AML-193 (cell line): ENCODE results near the gene ADAMTS3.
A peak's percentile ranks its signal among the peaks of the same experiment; 100 is the strongest.

ENCODE experiments used
- DNase-seq, 2 experiments: peaks; one replicate each; lab custom pipeline; 2025; lab: John Stamatoyannopoulos, UW

The ADAMTS3 gene

GRCh38 chr4:72295966-72296557, 273.0 kb downstream of the ADAMTS3 start:
- DNase-seq = peak; percentile 21 to 38

GRCh38 chr4:72290737-72291136, 278.3 kb downstream of the ADAMTS3 start:
- DNase-seq = no peak

DNA sequence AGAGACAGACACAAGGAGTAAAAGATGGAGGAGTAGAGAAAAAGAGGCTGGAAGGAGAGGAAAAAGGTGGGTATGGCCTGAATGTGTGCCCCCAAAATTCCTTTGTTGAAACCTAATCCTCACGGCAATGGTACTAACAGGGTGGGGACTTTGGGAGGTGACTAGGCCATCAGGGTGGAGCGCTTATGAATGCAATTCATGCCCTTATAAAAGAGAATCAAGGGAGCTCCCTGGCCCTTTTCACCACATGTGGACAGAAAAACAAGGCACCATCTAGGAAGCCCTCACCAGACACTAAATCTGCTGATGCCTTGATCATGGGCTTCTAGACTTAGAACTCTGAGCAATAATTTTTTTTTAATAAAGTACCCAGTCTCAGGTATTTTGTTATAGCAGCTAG, 282.1 kb downstream of the ADAMTS3 start:
- no peak for DNase-seq

DNA sequence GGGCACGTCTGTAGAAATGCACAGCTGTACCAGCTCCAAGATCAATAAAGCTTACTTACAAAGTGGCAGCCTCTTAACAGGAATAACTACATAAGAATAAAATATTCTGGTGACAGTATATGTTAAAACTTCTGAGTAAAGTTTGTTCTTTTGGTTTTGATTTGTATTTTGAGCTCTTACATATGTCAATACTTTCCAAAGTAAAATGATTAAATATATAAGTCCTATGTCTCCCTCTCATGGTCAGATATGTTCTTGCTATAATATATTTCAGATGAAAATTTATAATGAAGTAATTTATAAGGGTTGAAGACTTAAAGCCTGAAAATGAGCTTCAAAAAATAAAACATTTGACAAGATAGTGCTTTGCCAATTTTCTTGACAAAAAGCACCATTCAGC, 282.8 kb downstream of the ADAMTS3 start:
- no peak for DNase-seq

DNA sequence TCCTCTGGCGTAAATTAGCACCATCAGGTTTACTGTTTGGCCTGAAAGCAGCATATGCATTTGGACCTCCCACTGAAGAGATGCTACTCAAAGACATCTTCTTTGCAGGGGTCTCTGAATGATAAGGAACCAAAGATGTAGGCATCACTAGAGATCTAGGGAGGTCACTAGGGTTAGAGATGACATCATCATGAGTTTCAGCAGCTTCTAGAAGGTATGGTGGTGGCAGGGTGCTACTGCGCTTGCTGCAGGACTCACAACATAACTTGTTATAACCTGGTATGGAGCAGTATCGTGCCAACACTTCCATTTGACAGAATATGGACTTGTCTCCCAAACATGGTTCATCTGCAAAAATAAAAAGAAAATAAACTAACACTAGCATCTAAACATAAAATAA, 285.7 kb downstream of the ADAMTS3 start:
- no peak for DNase-seq

GRCh38 chr4:72280252-72280651, 288.8 kb downstream of the ADAMTS3 start:
- no peak for DNase-seq

DNA sequence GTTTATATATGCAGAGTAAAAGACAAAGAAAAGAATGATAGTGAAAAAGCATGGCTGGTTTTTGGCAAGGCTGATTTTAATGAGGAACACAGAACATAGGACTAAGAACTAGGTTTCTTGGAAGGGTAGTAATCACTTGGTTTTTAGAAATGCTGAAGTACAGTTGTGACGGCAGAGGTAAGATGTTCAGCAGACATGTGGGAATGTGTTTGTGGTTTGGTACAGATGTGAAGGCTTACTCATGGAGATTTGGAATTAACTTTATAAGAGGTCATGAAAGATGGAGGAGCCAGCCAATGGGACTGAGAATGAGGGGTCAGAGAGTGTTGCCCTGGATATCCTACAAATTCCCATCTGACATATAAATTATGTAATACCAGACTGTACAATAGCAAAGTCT, 293.6 kb downstream of the ADAMTS3 start:
- DNase-seq = no peak

GRCh38 chr4:72274251-72274650, 294.8 kb downstream of the ADAMTS3 start:
- no peak for DNase-seq

DNA sequence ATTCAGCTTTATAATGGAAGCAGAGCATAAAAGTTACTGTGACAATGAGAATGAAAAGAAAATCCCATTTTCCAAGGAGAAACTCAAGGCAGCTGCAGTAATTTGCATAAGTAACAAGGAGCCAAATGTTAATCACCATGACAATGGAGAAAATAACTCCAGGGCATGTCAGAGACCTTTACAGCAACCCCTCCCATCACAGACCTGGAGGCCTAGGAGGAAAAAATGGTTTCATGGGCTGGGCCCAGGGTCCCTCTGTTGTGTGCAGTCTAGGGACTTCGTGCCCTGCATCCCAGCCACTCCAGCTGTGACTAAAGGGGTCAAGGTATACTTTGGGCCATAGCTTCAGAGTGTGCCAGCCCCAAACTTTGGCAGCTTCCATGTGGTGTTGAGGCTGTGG, 313.8 kb downstream of the ADAMTS3 start:
- no peak for DNase-seq

DNA sequence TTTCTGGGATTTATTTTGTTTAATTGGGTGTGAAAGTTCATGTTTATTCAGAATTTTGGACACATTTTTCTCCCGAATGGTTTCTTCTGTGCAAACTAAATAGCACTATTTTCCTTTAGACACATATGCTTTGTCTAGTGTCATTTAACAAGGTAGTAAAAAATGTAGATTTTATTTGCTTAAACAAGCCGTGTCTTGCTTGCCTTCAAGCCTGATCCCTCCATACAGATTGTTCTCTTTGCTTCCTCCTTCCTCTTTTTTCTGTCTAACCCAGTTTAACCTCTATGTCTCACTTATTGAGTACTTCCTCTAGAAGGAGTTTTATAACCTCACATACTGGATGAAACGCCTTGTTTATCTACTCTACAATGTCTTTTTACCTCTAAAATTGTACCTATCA, 325.4 kb downstream of the ADAMTS3 start:
- no peak for DNase-seq

- no peak for DNase-seq
Measured at GRCh38 chr4:72239487-72240116, 329.4 kb downstream of the ADAMTS3 start.
